NCI-H774 (cell line): ENCODE data around the gene NELL1.

Experiments used
- DNase-seq: peaks from one replicate; lab custom pipeline; 2025; lab: John Stamatoyannopoulos, UW

Gene NELL1

GRCh38 chr11:21343204-21343603 is 673.8 kb downstream of the NELL1 start:
- DNase-seq: no peak

DNA sequence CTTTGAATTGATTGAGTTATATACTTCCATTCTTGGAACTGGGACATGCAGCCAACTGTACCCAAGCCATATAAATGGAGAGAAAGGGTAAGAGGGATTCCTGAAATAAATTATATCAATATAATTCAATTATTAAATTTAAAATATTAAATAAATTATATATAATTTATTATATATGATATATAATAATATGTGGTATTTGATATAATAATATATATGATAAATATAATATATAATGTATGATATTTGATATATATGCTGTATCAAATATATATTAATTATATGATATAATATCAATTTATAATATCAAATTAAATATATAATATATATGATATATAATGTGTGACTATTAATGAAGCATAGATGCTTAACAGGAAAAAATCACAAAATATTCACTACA is 677.0 kb downstream of the NELL1 start:
- no peak for DNase-seq

- no peak for DNase-seq
Measured at GRCh38 chr11:21350613-21351012, 681.2 kb downstream of the NELL1 start.

DNA sequence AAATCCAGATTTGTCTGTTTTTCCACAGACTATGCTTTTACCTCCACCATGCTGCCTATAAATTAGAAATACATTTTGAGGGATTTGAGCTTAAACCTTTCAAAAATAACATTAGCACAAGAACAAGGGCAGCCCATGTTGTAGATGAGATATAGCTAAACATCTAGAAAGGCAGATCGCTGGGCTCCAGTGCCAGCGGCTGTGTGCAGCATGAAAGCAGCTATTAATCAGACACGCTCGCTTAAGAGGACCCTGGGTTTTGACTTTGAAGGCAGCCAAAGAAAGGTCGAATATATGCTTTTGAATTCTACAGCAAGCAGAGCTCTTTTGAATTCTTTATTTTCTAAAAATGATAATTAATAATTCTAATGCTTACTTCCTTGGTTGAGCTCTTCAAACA is 684.0 kb downstream of the NELL1 start:
- no peak for DNase-seq

DNA sequence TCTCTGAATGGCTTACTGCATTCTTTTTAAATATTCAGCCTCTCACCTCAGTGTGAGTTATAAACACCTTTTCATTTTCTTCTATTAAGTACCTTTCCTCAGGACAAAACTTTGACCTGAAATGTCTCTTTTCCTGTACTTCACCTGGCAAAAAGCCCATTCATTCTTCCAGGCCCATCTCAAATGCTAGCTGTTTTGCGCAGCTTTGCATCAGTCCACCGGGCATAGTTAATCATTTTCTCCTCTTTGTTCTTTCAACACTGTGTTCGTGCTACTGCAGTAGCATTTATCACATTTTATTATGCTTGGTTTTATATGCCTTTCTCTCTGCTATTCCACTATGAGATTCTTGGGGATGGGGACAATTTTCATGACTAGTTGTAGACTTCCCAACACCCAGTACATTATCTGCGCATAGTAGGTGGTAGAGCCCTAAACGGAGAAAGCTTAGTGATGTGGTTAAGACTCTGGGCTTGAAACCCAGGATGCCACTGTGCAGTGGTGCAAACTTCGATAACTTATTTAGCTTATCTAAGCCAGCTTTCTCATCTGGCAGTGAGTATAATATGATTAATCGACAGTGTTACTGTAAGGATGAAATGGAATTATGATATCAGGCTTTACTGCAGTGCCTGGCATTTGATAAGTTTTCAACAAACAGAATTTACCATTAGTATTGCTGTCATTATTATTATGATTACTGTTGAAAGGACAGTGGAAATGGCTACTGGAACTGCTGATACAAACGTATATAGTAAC is 695.7 kb downstream of the NELL1 start:
- no peak for DNase-seq

GRCh38 chr11:21369947-21370346 is 700.6 kb downstream of the NELL1 start:
- no peak for DNase-seq

DNA sequence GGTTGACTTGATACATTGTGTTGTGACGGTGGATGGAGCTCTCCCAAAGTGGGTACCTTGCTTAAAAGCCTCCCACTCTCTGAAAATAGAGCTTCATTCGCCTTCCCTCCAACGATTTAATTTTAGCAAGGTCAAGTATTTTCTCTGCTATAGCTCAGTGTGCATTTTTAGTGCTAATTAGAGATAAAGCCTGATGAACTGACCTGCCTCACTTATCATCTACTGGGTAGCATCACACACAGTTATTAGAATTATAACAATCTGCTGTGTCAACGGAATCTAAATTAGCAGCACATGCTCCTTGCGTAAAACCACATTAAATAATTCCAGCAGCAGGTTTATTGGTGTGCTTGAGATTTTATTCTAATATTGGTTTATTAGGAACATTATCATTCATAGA is 701.7 kb downstream of the NELL1 start:
- no peak for DNase-seq

DNA sequence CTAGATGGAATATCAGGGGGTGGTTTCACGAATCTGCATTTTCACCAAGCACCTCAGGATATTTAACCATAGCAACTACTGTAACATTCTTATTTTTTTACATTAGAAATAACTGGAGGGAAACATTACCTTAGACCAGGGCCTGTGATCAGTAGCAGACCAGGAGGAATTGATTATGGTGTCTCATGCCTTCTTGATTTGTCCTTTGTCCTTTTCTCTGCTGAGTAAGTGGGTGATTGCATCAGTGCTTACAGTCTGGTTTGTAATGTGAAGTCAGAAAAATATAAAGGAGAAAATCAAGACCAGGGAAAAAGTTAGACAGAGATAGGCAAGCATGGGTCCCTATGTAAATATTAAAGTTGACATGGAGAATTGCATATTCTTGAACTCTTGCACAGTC is 703.3 kb downstream of the NELL1 start:
- no peak for DNase-seq

DNA sequence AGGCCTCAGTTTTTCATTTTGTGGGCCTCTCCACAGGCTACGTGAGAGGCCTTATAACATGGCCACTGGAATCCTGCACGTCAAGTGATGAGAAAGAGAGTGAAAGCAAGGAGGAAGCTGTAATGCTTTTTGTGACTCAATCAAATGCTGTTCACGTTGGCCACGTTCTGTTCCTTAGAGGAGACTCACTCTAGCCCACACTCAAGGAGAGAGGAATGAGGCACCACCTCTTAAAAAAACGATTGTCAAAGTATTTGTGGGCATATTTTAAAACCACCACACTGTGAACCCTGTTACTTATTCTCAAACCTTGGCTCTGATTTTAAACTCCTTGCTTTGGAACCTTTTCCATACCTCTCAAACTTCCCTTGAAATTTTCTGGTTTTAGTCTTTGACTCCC is 705.0 kb downstream of the NELL1 start:
- DNase-seq: no peak

- no peak for DNase-seq
Measured at GRCh38 chr11:21385669-21386440, 716.5 kb downstream of the NELL1 start.

DNA sequence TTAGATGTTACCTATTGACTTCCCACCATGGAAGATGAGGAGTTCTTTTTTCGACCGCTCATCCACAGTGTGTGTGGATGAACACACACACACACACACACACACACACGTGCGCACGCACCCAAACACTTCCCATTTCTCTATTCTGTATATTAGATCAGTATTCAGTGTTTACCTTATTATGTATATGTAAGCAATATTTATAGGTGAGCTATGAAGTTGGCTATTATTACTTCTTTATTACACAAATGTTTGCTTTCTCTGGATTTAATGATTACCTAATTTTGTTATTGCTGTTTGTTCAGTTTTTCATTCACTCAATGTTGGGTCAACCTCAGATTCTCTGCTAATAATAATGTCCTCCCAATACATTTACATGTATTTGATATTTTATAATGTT is 721.0 kb downstream of the NELL1 start:
- no peak for DNase-seq

DNA sequence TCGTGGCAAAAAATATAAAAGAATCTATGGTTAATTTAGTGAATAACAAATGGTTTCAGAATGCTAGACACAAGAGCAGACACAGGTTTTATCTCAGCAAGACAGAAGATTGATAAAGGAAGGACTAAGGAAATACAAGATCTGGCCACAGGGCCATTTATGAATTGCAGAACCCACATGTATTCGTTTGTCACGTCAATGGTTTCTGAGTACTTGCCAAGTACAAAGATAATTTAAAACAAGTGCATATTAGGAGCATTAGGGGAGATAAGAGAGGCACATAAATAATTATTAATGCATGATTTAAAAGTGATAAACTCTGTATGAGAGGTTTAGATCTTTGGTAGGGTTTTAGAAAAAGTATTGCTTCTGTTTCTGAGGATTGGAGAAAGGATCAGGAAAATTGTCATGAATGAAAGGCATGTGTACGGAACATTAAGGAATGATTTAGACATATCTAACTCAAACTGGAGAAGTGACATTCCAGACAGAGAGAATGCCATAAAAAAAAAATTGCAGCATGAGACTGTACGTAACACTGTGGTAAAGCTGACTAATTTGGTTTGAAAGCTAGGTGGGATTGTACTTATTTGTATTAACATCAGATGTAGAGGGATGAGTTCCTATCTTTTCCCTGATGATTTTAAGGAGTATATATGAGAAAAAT is 727.1 kb downstream of the NELL1 start:
- DNase-seq: no peak

DNA sequence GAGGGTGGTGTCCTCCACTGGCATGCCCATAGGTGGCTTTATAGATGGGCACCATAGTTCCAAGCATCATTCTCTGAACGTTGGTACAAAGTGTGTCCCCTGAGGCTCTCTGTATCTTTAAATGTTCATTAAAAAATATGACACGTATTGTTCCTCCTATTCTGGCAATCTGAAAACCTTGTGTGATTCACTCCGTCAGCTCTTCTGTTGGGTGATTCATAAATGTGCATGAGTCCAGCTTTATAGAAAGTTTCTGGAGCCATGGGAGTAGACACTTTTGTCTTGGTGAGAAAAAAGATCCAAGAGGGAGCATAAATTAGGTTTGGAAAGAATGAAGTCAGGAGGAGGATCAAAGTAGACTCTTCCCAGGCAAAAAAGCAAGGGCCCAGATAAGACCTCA is 728.8 kb downstream of the NELL1 start:
- DNase-seq: no peak

GRCh38 chr11:21401496-21401895 is 732.1 kb downstream of the NELL1 start:
- DNase-seq: no peak

GRCh38 chr11:21402274-21402673 is 732.9 kb downstream of the NELL1 start:
- DNase-seq: no peak

GRCh38 chr11:21403069-21403468 is 733.7 kb downstream of the NELL1 start:
- DNase-seq: no peak

DNA sequence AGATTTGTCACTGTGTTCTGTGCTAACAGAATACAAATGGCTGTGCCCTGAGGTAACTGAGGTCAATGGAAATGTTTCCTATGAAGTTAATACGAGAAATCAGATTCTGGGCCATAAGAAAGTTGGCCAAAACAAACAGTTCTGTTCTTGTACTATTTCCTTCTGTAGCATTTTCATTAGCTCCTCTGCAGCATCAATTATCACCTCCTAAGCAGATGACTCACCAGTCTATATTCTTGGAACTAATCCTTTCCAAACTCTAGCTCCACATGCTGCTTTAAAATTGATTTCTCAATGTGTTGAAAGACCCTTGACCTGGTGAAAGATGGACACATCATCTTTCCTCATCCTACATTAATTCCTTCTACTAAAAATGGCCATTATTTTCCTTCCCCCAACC is 736.0 kb downstream of the NELL1 start:
- no peak for DNase-seq

GRCh38 chr11:21410513-21410912 is 741.1 kb downstream of the NELL1 start:
- DNase-seq: no peak

- DNase-seq: peak; percentile 8
Measured at GRCh38 chr11:21411104-21411503, 741.7 kb downstream of the NELL1 start.

DNA sequence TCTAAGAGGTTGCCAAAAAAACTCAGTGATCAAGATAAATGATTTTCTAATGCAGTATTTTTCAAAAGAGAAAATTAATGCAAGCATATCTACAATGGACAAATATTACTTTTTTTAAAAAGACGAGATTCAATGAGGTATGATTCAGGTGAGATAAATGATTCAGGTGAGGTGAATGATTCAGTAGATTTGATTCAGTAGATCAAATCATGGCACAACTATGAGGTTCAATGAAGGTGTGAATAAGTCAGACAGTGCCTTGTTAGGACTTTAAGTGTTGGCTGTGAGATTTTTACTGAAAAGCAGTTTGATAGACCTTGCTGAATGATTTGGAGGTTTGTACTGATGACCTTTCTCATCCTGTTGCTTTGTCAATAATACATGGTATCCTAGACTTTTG is 742.2 kb downstream of the NELL1 start:
- DNase-seq: no peak

- no peak for DNase-seq
Measured at GRCh38 chr11:21412652-21413383, 743.4 kb downstream of the NELL1 start.

GRCh38 chr11:21414953-21415352 is 745.6 kb downstream of the NELL1 start:
- DNase-seq: no peak
